Cerebellar cortex (tissue), 1 donor: ENCODE measurements around the gene HSD17B11.
A peak's percentile ranks its signal among the peaks of the same experiment; 100 is the strongest.
"Not testable (repeated sequence)": the region's sequence is repeated elsewhere in the genome, so short reads cannot be mapped to it uniquely, and the experiment has no call there.

Experiments
- DNase-seq: peaks from one replicate; pipeline ENCODE4 v3.0.0-alpha.2; 2015; ENCODE audit warnings: low spot score

HSD17B11 gene

GRCh38 chr4:87356832-87357526, 34.0 kb downstream of the HSD17B11 start:
- DNase-seq: no peak

- DNase-seq: no peak
Observed at GRCh38 chr4:87354168-87355102, 36.6 kb downstream of the HSD17B11 start.

- DNase-seq: peak; percentile 33
Observed at GRCh38 chr4:87353592-87353991, 37.4 kb downstream of the HSD17B11 start.

DNA sequence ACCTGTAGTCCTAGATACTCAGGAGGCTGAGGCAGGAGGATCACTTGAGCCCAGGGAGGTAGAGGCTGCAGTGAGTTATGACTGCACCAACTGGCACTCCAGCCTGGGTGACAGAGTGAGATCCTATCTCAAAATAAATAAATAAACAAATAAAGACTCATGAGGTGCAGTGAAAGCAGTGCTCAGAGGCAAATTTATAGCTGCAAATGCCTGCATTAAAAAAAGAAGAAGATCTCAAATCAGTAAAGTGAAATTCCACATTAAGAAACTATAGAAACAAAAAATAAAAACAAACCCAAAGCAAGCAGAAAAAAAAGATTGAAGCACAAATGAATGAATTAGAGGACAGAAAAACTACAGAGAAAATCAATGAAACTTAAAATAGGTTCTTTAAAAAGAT, 45.8 kb downstream of the HSD17B11 start:
- DNase-seq: no peak

DNA sequence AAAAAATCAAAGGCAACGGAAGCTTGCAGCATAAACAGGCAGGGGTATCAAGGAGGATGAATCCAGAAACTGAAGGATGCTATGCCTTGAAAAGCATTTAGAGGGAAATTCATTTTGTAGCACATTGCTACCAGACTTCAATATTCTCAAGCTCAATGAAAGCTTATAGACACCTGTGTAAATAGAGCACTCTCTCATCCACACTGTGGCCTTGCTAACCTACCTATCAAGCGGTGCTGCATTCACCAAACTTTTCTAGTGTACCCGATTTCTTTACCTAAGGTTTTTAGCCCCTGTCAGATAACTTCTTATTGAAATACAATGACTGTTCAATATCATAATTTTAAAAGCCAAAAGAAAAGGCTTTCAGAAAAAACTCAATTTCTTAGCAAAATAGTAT, 48.1 kb downstream of the HSD17B11 start:
- no peak for DNase-seq

DNA sequence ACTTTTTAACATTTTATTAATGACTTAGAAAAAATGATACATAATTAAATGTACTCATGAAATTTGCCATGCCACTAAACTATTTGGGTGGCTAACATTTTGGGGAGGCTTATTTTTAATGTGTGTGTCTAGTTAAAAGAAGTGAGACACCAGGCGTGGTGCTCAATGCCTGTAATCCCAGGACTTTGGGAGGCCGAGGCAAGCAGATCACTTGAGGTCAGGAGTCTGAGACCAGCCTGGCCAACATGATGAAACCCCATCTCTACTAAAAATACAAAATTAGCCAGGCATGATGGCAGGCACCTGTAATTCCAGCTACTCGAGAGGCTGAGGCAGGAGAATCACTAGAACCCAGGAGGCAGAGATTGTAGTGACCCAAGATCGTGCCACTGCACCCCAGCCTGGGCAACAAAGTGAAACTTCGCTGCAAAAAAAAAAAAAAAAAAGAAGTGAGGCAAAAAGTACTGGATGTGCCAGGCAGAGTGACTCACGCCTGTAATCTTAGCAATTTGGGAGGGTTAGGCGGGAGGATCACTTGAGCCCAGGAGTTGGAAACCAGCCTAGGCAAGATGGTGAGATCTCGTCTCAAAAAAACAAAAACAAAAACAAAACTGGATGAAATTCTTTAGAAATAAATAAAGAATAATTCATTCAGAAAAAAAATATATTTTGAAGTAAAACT, 48.9 kb downstream of the HSD17B11 start:
- not testable (repeated sequence) for DNase-seq

DNA sequence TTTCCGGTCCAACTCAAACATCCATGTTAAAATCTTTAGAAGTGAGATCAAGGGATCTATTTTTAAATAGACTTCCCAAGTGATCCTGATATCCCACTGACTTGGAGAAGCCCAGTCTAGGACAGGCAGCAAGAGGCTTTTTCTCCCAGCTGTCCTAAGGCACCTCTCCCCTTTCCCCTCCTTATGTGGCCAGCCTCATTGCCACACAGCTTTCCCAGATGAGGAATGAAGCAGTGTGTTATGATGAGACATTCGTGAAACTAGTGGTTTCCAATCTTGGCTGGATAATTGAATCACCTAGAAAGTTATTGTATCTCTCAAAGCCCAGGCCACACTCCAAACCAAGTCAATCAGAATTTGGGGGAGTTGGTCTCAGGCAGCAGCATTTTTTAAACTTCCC, 51.5 kb downstream of the HSD17B11 start:
- no peak for DNase-seq

- no peak for DNase-seq
Observed at GRCh38 chr4:87337361-87337760, 53.6 kb downstream of the HSD17B11 start.

DNA sequence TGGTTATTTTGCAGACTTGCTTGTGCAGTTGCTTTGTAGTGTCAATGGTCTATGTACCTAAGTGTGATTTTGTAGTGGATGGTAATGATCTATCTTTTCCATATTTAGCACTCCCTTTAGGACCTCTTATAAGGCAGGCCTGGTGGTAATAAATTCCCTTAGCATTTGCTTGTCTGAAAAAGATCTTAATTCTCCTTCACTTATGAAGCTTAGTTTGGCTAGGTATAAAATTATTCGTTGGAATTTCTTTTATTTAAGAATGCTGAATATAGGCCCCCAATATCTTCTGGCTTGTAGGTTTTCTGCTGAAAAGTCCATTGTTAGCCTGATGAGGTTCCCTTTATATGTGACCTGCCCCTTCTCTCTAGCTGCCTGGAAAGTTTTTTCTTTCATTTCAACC, 57.7 kb downstream of the HSD17B11 start:
- DNase-seq: no peak

DNA sequence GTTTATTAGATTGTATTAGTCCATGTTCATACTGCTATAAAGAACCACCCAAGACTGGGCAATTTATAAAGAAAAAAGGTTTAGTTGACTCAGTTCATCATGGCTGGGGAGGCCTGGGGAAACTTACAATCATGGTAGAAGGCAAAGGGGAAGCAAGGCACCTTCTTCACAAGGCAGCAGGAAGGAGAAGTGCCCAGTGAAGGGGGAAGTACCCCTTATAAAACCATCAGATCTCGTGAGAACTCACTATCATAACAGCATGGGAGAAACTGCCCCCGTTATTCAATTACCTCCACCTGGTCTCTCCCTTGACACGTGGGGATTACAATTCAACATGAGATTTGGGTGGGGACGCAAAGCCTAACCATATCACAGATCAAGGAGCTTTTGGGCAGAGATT, 60.2 kb downstream of the HSD17B11 start:
- DNase-seq: no peak

- DNase-seq: no peak
Observed at GRCh38 chr4:87327136-87327535, 63.9 kb downstream of the HSD17B11 start.

DNA sequence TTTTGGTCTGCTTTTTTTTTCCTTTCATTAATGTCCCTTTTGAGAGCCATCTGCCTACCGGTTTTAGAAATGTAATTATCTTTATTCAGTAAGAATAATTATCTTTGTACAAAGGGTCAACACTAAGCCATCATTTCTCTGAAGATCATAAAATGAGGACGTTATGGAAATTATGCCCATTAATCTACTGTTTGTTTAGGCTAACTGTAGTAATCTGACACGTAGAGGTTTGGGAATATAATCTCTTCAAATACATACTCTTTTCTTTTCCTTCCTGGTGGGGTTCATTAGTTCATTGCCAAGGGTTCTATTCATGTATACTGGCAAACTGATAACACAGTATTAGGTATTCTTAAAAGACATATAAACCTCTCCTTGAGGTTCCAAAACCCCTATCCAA, 64.5 kb downstream of the HSD17B11 start:
- DNase-seq: no peak

GRCh38 chr4:87322754-87323153, 68.2 kb downstream of the HSD17B11 start, which contains the start of gene HSD17B13:
TSS of gene HSD17B13 (minus strand) at chr4:87322882. CDS start at chr4:87322841, 41 bp downstream.
- no peak for DNase-seq

DNA sequence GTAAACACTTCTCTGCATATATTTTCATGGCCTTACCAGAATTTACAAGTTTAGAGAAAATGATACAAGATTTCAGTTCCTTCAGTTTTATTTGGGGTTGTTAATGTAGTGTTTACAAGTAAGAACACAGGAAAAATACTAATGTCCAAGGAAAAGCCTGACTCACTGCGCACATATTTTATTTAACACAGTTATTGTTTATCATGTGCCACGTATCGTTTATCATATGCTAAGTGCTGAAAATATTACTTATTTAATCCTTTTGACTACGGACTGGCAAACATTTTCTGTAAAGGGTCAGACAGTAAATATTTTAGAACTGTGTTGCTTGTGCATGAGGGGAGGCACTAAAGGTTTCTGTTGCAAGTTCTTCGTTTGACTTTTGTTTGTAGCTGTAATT, 69.1 kb downstream of the HSD17B11 start:
- DNase-seq: no peak

DNA sequence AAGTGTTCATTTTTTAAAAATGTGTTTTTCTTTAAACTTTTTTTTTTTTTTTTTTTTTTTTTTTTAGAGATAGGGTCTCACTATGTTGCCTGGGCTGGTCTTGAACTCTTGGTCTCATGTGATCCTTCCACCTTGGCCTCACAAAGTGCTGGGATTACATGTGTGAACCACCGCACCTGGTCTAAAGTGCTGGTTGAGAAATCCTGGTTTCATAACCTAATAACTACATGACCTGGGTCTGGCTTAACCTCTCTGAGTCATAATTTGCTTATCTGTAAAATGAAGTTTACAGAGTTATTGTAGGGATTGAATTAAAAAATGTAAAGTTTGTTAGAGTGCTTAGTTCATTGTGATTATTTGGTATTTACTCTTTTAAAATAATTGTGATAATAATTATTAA, 73.5 kb downstream of the HSD17B11 start:
- DNase-seq: no peak

DNA sequence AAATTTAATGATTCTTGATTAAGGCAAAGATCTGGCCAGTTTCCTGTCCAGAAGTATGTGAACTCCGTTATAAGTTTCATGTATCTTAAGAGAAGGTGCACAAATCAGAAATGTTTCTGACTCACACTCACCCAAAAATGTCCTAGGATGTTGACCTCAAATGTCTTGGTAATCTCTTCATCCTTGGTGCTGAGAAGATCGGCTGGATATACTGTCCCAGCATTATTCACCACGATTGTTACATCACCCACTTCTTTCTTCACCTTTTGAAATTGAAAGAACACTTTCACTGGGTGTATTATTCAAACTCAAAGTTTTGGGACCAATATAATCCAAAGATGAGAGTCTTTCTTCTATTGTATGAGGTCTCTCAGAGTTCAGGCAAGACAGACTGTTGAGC, 74.0 kb downstream of the HSD17B11 start:
- DNase-seq: no peak

DNA sequence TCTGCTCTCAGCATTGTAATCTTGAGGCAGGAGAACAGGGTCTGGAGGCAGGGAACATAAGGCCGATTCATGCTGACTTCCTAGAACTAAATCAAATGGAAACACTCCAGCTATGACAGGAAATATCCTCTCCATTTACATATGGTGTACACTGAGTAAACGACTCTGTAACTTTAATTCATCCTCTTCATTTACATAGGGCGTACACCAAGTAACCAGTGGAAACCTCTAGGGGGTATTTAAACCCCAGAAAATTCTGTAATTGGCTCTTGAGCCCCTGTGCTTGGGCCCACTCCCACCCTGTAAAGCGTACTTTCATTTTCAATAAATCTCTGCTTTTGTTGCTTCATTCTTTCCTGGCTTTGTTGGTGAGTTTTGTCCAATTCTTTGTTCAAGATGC, 76.0 kb downstream of the HSD17B11 start:
- not testable (repeated sequence) for DNase-seq

GRCh38 chr4:87313756-87314155, 77.2 kb downstream of the HSD17B11 start:
- no peak for DNase-seq

GRCh38 chr4:87311684-87312083, 79.3 kb downstream of the HSD17B11 start:
- DNase-seq: no peak

- DNase-seq: no peak
Observed at GRCh38 chr4:87310691-87311335, 80.2 kb downstream of the HSD17B11 start.

DNA sequence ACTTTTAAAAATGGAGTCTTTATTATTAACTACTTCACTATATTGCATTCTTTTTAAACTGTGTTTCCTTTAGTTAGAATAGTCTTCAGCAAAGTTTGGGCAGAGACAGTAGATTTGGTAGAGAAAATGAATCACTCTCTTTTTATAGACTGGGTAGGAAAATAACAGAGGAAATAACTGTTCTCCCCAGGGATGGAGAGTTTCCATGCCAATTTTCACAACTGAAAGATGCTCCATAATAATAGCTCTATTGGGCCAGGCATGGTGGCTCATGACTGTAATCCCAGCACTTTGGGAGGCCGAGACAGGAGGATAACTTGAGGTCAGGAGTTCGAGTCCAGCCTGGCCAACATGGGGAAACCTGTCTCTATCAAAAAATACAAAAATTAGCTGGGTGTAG, 81.4 kb downstream of the HSD17B11 start:
- no peak for DNase-seq

DNA sequence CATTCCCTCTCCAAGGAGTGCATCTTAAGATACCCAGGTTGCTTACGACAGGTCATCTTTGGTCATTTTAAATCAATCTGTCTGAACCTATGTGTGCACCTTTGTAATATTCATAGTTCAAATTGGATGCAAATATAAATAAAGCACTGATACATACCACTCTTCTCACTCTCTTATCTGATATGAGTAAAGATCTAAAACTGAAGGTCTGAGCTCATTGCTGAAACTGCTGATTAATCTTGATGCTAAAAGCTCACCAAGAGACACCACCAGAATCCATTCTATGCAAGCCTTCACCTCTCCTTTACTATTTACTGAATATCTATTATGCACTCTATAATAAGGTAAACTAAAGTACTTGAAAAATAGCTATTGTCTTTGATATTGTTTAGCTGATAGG, 84.9 kb downstream of the HSD17B11 start:
- no peak for DNase-seq
